Fibroblast of villous mesenchyme (primary cell): Measurements from ENCODE around the gene MED16. TPM values are rescaled to one million over a fixed set of nuclear protein-coding genes. Genes with fewer than 3 reads are reported as not detected.

Experiments
- DNase-seq: peaks from one replicate; pipeline ENCODE4 v3.0.0-alpha.2; 2010; ENCODE audit warnings: low read depth
- H3K4me3 ChIP-seq: 2 replicates; pipeline ENCODE4 v1.5.1; 2011; ENCODE audit warnings: low read depth, mild to moderate bottlenecking, low read length
- total RNA-seq: library from RNA; depleted of rRNA; stranded (reverse); fragments of >200 nt; gene quantifications from 2 replicates; pipeline ENCODE4 v1.2.3, GENCODE V29; 2012
- TF ChIP-seq, protein P1 (sequence below): IDR thresholded peaks from 2 replicates; pipeline ENCODE4 v1.5.1; 2012; ENCODE audit warnings: low read depth, mild to moderate bottlenecking, low read length; ENCODE audit not compliant: insufficient read depth

The MED16 gene
- total RNA-seq, 1 donor: 26.8 TPM

DNA sequence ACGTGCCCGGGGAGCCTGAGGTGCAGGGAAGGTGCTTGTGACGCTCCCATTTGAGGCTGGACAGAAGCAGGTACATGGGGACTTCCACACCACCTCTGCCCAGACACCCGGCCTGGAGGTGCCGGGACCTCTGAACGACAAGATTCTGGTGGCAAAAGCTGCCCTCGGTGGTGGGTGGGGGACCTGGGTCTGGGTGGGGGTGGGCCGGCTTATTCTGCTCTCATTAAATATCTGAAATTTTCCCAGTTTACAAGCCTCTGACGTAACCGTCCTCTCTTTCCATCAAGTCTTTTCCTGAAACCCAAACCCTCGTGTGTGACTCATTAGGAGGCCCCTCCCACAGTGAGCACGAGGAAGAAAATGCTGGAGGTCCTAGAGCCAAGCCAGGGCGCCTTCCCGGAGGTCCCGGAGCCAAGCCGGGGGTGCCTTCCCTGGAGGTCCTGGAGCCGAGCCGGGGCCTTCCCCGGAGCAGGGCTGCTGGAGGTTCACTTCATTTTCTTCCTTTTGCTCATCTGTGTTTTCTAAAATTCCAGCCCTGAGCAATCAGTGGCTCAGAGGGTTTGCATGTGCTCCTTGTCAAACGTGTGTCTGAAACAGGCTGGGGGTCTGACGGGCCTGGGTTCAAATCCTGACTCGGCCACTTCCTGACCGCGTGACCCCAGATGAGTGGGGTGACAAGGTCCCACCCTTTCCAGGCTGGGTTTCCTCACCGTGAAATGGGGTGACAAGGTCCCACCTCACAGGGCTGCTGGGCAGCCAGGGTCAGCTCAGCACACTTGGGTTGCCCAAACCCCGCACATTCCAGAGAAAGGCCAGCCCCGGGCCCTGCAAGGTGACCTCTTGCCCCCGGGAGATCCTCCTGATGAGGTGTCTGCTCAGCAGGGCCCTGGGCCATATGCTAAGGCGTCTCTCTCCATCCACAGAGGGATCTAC, 23.5 kb downstream of the MED16 start:
- TF ChIP-seq, protein P1, sequence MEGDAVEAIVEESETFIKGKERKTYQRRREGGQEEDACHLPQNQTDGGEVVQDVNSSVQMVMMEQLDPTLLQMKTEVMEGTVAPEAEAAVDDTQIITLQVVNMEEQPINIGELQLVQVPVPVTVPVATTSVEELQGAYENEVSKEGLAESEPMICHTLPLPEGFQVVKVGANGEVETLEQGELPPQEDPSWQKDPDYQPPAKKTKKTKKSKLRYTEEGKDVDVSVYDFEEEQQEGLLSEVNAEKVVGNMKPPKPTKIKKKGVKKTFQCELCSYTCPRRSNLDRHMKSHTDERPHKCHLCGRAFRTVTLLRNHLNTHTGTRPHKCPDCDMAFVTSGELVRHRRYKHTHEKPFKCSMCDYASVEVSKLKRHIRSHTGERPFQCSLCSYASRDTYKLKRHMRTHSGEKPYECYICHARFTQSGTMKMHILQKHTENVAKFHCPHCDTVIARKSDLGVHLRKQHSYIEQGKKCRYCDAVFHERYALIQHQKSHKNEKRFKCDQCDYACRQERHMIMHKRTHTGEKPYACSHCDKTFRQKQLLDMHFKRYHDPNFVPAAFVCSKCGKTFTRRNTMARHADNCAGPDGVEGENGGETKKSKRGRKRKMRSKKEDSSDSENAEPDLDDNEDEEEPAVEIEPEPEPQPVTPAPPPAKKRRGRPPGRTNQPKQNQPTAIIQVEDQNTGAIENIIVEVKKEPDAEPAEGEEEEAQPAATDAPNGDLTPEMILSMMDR: no peak
- no peak overlapping the region for H3K4me3 ChIP-seq
- peak; percentile 97 for DNase-seq

DNA sequence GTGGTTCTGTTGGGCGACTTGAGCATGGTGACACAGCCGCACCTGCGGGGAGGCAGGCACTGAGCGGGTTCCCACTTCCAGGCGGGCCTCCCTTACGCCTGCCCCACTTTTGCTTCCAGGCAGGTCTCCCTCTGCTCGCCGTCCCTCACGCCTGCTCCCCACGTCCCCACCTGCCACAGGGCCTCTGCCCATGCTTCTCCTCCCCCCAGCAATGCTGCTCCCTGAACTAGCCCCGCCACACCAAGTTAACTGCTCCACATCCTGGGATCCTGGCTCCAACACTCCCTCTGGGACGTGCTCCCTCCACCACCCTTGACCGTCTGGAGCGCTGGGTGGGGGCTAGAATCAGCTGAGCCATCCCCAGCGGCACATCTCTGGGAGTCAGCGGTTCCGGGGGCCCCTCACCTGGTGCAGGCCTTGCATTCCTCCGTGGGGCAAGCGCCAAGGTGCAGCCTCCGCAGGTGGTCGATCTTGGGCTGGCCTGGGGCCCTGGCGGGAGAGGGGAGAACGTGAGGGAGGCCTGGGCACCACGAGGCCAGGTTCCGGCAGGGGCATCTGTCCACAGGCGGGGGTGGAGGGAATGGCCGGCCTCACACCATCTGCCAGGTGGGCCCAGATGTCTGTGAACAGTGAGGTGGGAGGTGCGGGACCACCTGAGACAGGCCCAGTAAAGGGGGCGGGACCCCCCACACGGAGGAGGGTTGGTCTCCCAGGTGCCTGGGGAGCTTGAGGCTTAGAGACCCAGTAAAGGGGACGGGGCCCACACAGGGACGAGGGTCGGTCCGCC, 24.3 kb downstream of the MED16 start:
- TF ChIP-seq, protein P1: no peak
- DNase-seq: no peak
- H3K4me3 ChIP-seq: no peak overlapping the region

DNA sequence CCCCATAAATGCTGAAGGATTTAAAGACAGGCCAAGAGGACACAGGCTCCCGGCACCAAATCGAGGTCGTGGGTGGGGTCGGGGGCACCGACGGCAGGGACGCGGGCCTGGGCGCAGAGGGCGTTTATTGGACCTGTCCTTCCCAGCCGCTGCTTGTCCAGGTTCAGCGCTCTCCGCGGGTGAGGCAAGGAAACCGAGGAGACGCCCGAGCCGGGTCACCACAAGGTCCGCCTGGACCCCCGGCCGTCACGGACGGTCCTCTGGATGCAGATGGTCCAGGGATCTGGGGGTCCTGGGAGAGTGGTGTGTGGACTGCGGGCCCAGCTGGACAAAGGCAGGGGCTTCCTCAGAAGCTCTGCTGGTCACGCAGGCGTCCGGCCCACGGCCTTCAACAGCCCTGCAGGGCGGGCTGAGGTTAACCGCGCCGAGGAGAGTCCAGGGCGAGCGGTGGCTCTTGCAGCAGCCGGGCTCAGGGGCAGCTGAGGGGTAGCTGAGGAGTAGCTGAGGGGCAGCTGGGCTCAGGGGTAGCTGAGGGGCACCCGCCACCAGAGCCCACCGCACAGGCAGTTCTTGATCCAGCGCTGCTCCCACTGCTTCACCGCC, 25.0 kb downstream of the MED16 start:
- TF ChIP-seq, protein P1: no peak
- no peak for DNase-seq
- H3K4me3 ChIP-seq: no peak overlapping the region

DNA sequence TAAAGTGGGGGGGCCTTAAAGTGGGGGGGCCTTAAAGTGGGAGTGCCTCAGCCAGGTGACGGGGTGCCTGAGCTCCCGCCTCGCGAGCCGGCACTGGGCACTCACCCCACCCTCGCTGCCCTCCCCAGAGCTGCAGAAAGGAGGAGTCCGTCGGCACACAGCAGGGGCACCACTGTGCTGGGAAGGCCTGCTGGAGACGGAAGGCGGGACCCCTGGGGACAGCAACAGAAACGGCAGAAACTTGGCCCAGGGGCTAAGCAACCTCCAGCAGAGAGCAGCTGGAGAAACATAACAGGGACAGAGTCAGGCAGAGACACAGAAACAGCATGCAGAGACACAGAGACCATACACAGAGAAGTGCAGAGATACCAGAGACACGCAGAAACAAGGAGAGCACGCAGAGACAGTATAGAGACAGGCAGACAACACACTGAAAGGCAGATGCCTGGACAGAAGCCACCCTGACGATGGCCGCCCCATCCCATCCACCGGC, 25.6 kb downstream of the MED16 start:
- DNase-seq: no peak

DNA sequence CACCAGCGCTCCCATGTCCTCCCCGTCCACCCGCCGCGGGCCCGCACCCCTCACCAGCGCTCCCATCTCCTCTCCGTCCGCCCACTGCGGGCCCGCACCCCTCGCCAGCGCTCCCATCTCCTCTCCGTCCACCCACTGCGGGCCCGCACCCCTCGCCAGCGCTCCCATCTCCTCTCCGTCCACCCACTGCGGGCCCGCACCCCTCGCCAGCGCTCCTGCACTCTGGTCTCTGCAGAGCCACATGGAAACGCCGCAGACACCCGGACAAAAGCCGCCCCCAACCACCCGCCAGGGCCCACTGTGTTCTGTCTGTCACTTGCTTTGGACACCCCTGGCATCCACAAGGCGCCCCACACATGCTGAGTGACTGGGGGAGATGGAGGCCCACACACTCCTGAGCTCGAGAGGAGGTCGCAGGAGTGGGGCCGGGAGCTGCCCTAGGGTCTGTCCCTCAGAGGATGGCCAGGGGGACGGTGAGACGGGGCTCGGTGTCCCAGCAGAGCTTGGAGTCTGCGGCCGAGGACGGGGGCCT, 26.2 kb downstream of the MED16 start:
- no peak overlapping the region for H3K4me3 ChIP-seq
- no peak for DNase-seq
- TF ChIP-seq, protein P1: no peak

More for the DNA sequence above, 25.6 kb downstream of the MED16 start:
- TF ChIP-seq, protein P1: no peak
- H3K4me3 ChIP-seq: no peak overlapping the region

DNA sequence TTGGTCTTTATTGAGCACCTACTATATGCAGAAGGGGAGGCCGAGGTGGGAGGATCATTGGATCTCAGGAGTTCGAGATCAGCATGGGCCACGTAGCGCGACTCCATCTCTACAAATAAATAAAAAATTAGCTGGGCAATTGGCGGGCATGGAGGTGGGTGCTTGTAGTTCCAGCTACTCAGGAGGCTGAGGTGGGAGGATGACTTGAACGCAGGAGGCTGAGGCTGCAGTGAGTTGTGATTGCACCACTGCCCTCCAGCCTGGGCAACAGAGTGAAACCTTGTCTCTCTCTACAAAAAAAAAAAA, 29.7 kb downstream of the MED16 start:
- no peak for DNase-seq
- H3K4me3 ChIP-seq: no peak overlapping the region
- TF ChIP-seq, protein P1: no peak
